Fibroblast of peridontal ligament (primary cell): ENCODE data around the gene IFITM10.
"Not testable (repeated sequence)": the region's sequence is repeated elsewhere in the genome, so short reads cannot be mapped to it uniquely, and the experiment has no call there.

Source experiments
- DNase-seq: peaks from one replicate; pipeline ENCODE4 v3.0.0-alpha.2; 2010; ENCODE audit errors: extremely low read depth

Gene IFITM10

GRCh38 chr11:1778141-1778911, 27.9 kb upstream of the IFITM10 start:
- no peak for DNase-seq

GRCh38 chr11:1777737-1778136, 27.3 kb upstream of the IFITM10 start:
- no peak for DNase-seq

GRCh38 chr11:1776944-1777715, 26.7 kb upstream of the IFITM10 start:
- no peak for DNase-seq

GRCh38 chr11:1776331-1776851, 26.0 kb upstream of the IFITM10 start:
- no peak for DNase-seq

GRCh38 chr11:1774886-1775285, 24.5 kb upstream of the IFITM10 start:
- DNase-seq: no peak

- DNase-seq: no peak
Observed at GRCh38 chr11:1773994-1774550, 23.7 kb upstream of the IFITM10 start.

- no peak for DNase-seq
Observed at GRCh38 chr11:1773131-1773993, 23.0 kb upstream of the IFITM10 start.

GRCh38 chr11:1772270-1773130, 22.1 kb upstream of the IFITM10 start:
- DNase-seq: peak; percentile 87

- DNase-seq: peak; percentile 70
Observed at GRCh38 chr11:1771700-1772099, 21.3 kb upstream of the IFITM10 start.

- no peak for DNase-seq
Observed at GRCh38 chr11:1771273-1771672, 20.9 kb upstream of the IFITM10 start.

- no peak for DNase-seq
Observed at GRCh38 chr11:1770528-1770927, 20.1 kb upstream of the IFITM10 start.

- DNase-seq: no peak
Observed at GRCh38 chr11:1770061-1770460, 19.7 kb upstream of the IFITM10 start.

GRCh38 chr11:1769304-1769936, 19.0 kb upstream of the IFITM10 start:
- DNase-seq: not testable (repeated sequence)

- DNase-seq: no peak
Observed at GRCh38 chr11:1768141-1768469, 17.7 kb upstream of the IFITM10 start.

GRCh38 chr11:1767399-1768140, 17.2 kb upstream of the IFITM10 start:
- no peak for DNase-seq

- DNase-seq: no peak
Observed at GRCh38 chr11:1766719-1767398, 16.5 kb upstream of the IFITM10 start.

GRCh38 chr11:1765871-1766718, 15.7 kb upstream of the IFITM10 start:
- no peak for DNase-seq
